KBM-7 (cell line): ENCODE data around the gene ANGEL2.
"Not testable (repeated sequence)": the region's sequence is repeated elsewhere in the genome, so short reads cannot be mapped to it uniquely, and the experiment has no call there.

Experiments
- DNase-seq: peaks from one replicate; pipeline ENCODE4 v3.0.0-alpha.2; 2015
- in situ Hi-C: fragments of 300-500 bp; cut with MboI; formaldehyde crosslinking; loops from 2 replicates; pipeline ENCODE4 v1.14.3; 2020; ENCODE audit warnings: low sequenced_read_pairs, low pct_unique_long_range_greater_than_20kb, mixed read lengths

Gene ANGEL2

DNA sequence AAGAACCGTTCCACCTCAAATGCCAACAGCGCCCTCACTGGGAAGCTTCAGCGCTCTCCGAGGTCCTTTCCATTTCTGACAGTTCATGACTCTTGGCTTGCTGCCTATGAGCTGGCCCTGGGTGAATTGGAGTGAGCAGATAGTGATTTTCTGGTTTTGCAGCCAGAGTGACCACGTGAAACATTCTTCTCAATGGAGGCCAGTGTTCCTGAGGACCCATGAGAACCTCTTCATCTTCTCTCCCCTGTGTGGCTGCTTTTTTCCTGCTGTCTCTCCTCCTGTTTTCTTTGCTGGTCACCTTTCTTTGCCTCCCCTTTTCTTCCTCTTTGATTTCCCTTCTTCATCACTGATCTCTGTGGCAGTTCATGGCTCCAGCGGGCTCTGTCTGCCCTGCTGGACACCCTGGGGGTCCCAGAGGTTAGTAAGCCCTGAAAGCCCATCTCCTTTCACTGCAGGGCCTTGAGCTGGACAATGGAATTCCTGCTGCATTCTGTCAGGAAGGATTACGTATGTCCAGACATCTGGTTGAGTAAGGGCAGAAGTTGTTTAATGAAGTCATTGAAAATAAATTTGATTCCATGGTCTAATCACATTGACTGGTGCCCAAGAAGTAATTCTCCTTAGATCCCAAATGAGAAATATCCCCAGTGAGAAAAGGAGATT, 35.4 kb downstream of the ANGEL2 start:
- in situ Hi-C loops = loop anchor here (25.0 kb wide), 1 partner anchor 518 kb away; no protein-coding TSS in a partner anchor
- no peak for DNase-seq

DNA sequence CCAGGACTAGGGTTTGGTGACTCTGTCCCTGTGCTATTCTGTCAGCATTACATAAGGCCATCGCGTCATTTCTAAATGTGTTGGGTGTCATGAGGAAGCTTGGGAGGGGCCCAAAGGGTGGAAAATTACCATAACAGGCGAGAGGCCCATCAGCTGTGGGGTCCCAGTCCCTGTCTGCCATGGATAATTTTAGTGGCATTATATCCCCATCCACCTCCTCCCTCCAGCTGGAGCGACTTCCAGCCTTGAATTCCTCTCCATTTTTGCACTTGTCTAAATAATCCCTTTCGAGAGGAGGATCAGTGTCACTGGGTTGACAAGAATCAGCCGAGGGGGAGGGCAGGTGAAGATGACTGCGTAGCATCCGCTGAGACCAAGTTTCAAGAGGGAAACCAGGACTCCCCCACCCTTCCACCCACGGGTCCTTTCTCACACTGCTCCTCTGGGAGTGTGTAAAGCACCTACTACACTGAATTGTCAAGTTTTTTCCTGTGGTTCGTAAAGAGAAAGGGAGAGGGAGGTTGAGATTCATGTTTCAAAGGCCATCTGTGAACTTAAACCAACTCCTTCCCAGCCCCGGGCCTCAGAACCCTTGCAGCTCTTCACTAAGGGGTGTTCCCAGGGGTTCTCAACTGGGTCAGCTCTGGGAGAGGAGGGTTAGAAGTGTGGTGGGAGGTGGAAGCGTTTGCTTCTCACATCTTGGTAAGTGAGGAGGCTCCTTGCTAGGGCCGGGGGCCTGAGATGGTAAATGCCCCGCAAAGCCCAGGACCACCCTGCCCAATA, 36.1 kb downstream of the ANGEL2 start:
- DNase-seq = no peak
- in situ Hi-C loops = loop anchor here (25.0 kb wide), 1 partner anchor 517 kb away; no protein-coding TSS in a partner anchor

DNA sequence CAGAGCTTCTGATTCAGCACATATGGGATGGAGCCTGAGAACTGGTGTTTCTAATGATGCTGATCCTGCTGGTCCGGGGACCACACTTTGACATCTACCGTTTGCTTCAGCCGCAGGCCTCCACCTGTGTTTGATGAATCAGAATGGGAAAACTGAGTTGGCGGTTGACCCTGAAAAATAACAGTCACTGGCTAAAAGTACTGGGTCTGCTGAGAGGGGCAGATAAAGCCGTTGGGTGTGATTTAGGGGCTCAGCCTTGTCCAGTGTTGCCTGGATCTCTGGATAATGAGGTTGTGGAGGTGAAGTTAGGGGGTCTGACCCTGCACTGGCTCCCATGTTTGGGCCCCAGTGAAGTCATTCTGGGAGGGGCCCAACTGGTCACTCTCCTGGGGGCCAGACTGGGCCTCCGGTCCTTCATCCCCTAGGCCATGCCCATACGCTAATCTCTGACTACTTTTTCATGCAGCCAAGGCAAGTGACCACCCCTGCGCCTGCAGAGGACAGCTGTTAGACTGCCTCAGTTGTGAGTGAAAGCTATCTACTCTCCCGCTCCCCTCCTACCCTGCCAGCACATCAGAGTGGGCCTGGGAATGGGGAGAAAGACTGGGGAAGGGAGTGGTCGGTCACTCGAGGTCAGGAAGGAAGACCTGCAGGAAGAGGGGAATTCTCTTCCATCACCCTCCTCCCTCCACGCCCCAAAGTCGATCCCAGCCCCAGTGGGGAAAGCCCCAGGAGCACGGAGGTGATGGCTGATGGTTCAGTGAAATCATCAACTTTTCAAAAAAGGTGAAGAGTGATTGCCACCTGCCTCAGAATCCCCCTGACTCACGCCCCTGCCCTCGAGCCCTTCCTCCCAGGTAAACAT, 37.7 kb downstream of the ANGEL2 start:
- in situ Hi-C loops = loop anchor here (25.0 kb wide), 1 partner anchor 516 kb away; no protein-coding TSS in a partner anchor
- DNase-seq = no peak

GRCh38 chr1:212976586-212976985, 39.1 kb downstream of the ANGEL2 start:
- DNase-seq = no peak
- in situ Hi-C loops = loop anchor here (25.0 kb wide), 1 partner anchor 514 kb away; no protein-coding TSS in a partner anchor

DNA sequence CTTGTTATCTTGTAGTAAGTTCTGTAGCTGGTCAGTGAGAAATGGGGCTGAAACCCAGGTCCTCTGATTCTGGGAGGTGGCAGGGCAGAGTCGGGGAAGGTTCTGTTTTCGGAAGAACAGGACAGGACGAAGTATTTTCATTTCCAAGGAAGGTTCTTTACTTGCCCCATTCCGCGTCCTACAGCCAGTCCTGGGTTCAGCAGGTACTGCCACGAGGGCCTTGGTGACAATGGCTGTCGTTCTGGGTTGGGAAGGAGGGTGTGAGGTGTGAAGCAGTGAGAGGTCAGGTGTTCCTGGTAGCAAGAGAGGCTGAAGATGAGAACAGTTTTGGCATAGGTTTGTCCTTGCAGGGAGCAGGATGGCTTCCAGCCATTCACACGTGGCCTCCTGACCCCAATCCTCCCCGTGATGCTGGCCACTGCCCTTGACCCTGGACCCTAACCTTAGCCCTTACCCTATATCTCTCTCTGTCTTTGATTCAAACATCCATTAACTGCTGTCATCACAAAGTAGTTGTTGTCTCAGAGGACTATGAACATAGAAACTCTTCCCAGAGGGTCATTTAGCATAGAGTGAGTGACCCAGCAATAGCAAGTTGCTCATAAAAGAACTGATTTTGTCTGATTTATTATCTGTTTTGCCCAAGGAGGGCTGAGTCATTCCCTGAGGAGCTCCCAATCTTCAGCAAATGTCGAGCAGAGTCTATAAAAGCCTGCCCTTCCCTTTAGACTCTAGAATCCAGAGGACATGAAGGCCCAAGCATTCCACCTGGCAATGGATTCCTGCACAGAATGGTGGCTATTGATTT, 40.4 kb downstream of the ANGEL2 start:
- in situ Hi-C loops = loop anchor here (25.0 kb wide), 1 partner anchor 513 kb away; no protein-coding TSS in a partner anchor
- no peak for DNase-seq

- in situ Hi-C loops = loop anchor here (25.0 kb wide), 1 partner anchor 512 kb away; no protein-coding TSS in a partner anchor
- no peak for DNase-seq
Measured at GRCh38 chr1:212974711-212975110, 41.0 kb downstream of the ANGEL2 start.

- in situ Hi-C loops = no loop called here
- no peak for DNase-seq
Measured at GRCh38 chr1:212973899-212974298, 41.8 kb downstream of the ANGEL2 start.

DNA sequence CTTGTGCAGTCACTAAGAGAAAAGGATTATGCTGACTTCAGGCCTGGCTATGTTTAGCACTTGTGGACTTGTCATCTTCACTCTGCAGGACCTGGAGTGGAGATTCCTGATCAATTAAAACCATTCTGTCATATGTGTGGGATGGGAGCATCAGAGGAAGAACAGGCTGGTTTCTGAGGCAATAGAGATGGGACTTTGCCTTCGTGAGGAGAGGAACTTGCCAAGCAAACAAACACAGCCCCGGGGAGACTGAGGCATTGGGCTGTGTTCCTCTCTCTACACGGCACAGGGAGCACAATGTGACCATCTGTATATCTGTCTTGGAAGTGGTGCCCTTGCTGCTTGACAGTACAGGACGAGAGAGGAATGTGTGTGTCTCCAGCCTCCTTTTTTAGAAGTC, 42.2 kb downstream of the ANGEL2 start:
- in situ Hi-C loops = no loop called here
- DNase-seq = no peak

GRCh38 chr1:212971312-212971711, 44.4 kb downstream of the ANGEL2 start:
- no peak for DNase-seq
- in situ Hi-C loops = no loop called here

DNA sequence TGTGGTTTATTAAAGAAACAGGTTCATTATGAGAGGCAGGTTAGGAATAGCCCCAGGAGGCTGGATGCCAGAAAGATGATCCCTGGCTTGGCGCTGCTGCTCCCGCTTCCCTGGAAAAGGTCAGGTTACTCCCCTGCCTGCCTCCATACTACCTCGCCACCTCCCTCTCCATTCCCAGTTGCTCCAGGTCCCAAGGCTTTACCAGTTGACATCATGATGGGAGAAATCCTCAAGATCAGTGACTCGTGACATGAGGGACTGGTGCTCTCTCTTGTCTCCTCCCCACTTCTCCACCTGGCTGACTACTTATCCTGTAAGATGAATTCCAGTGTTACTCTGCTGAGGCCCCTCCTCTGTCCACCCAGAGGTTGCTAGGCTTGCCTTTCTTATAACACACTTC, 45.6 kb downstream of the ANGEL2 start:
- in situ Hi-C loops = no loop called here

GRCh38 chr1:212968368-212968863, 47.3 kb downstream of the ANGEL2 start:
- no peak for DNase-seq
- in situ Hi-C loops = no loop called here

More for the DNA sequence above, 45.6 kb downstream of the ANGEL2 start:
- DNase-seq = no peak

GRCh38 chr1:212967801-212968200, 47.9 kb downstream of the ANGEL2 start:
- in situ Hi-C loops = no loop called here
- peak; percentile 46 for DNase-seq

DNA sequence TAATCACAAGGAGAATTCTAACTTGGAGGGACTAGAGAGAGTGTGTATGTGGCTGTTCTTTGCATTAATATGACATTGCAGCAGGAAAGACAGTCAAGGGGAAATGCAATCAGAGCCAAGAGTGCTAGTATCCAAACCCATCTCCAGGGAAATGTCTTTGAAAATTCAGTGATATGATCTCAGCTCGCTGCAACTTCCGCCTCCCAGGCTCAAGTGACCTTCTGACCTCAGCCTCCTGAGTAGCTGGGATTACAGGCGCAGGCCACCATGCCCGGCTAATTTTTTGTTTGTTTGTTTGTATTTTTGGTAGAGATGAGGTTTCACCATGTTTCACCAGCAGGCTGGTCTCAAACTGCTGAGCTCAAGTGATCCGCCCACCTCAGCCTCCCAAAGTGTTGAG, 49.1 kb downstream of the ANGEL2 start:
- in situ Hi-C loops = no loop called here
- DNase-seq = no peak

DNA sequence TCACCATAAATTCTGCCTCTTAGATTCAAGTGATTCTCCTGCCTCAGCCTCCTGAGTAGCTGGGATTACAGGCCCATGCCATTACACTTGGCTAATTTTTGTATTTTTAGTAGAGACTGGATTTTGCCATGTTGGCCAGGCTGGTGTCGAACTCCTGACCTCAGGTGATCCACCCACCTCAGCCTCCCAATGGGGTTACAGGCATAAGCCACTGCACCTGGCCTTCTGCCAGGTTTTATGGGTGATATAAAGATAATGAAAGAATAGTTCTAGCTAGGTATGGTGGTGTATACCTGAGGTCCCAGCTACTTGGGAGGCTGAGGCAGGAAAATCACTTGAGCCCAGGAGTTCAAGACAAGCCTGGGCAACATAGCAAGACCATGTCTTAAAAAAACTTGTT, 50.7 kb downstream of the ANGEL2 start:
- in situ Hi-C loops, DNase-seq: not testable (repeated sequence)

GRCh38 chr1:212964102-212964501, 51.6 kb downstream of the ANGEL2 start:
- DNase-seq = no peak
- in situ Hi-C loops = no loop called here

- in situ Hi-C loops = no loop called here
- no peak for DNase-seq
Measured at GRCh38 chr1:212962509-212962908, 53.2 kb downstream of the ANGEL2 start.

DNA sequence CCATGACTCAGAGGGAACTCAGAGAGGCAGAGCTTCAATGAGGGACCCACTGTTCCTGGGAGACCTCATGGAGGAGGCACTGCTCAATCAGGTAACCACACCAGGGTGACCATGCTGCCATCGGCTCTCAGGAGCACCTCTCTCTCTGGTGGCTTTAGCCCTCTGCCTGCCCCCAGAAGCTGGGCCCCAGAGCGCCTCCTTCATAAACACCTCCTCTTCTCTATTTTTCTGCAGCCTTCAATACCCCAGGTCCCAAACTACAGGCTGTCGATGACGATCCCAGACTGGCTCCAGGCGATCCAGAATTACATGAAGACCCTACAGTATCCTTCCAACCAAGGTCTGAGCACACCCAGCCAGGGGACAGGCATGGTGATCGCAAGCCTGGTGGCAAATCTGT, 54.7 kb downstream of the ANGEL2 start:
- DNase-seq = no peak
- in situ Hi-C loops = no loop called here
